Stimulated activated naive CD8-positive, alpha-beta T cell treated with anti-CD3 and anti-CD28 coated beads, Interleukin-15, Interleukin-2, amounts not matched to agents 100 U/mL and 50 U/mL, for 24 hours (primary cell): ENCODE results near the gene SHC4.

Source experiments
- ATAC-seq: fragments of 150-1000 bp; cut with Tn5 transposase; one replicate; pipeline ENCODE4 v1.10.0; 2021
- DNase-seq: peaks from one replicate; pipeline ENCODE4 v3.0.0; 2021

Gene SHC4

GRCh38 chr15:48966595-48967301 lies 3.0 kb upstream of the SHC4 start:
- DNase-seq, result peak; percentile 38
- ATAC-seq, result peak; percentile 93

GRCh38 chr15:48965972-48966371 lies 2.3 kb upstream of the SHC4 start:
- ATAC-seq (peak; percentile 71), DNase-seq (peak; percentile 57)

GRCh38 chr15:48964898-48965297 lies 1.2 kb upstream of the SHC4 start:
- DNase-seq (no peak), ATAC-seq (no peak)

- ATAC-seq (no peak), DNase-seq (peak; percentile 28)
These were observed 826 bp downstream of the SHC4 start for GRCh38 chr15:48962662-48963523.

GRCh38 chr15:48955967-48956366 lies 7.8 kb downstream of the SHC4 start:
- ATAC-seq (no peak), DNase-seq (no peak)

- no peak for DNase-seq
- no peak for ATAC-seq
These were observed 8.3 kb downstream of the SHC4 start for GRCh38 chr15:48955370-48955769.

GRCh38 chr15:48954538-48954937 lies 9.2 kb downstream of the SHC4 start:
- ATAC-seq (no peak), DNase-seq (no peak)

- DNase-seq (no peak), ATAC-seq (no peak)
These were observed 16.9 kb downstream of the SHC4 start for GRCh38 chr15:48946840-48947187.

GRCh38 chr15:48946074-48946839 lies 17.5 kb downstream of the SHC4 start:
- no peak for DNase-seq
- peak; percentile 93 for ATAC-seq

GRCh38 chr15:48945386-48945785 lies 18.3 kb downstream of the SHC4 start:
- ATAC-seq (no peak), DNase-seq (no peak)

GRCh38 chr15:48941904-48942303 lies 21.8 kb downstream of the SHC4 start:
- DNase-seq (no peak), ATAC-seq (no peak)

- ATAC-seq, result peak; percentile 85
- DNase-seq, result no peak
These were observed 23.2 kb downstream of the SHC4 start for GRCh38 chr15:48940508-48940907.

GRCh38 chr15:48939648-48940047 lies 24.1 kb downstream of the SHC4 start:
- no peak for DNase-seq
- no peak for ATAC-seq

GRCh38 chr15:48937886-48938285 lies 25.8 kb downstream of the SHC4 start:
- no peak for ATAC-seq

GRCh38 chr15:48936666-48937065 lies 27.1 kb downstream of the SHC4 start:
- DNase-seq, result no peak
- ATAC-seq, result no peak

More at GRCh38 chr15:48937886-48938285, 25.8 kb downstream of the SHC4 start:
- no peak for DNase-seq

- ATAC-seq (no peak), DNase-seq (no peak)
These were observed 28.5 kb downstream of the SHC4 start for GRCh38 chr15:48935236-48935635.

- ATAC-seq (no peak), DNase-seq (no peak)
These were observed 33.0 kb downstream of the SHC4 start for GRCh38 chr15:48930735-48931134.

- no peak for DNase-seq
- ATAC-seq, result no peak
These were observed 34.1 kb downstream of the SHC4 start for GRCh38 chr15:48929661-48930060.

- DNase-seq, result peak; percentile 70
- peak; percentile 77 for ATAC-seq
These were observed 34.7 kb downstream of the SHC4 start for GRCh38 chr15:48928877-48929538.

GRCh38 chr15:48925714-48926223 lies 38.0 kb downstream of the SHC4 start:
- DNase-seq (peak; percentile 19), ATAC-seq (peak; percentile 48)

- no peak for ATAC-seq
- no peak for DNase-seq
These were observed 39.0 kb downstream of the SHC4 start for GRCh38 chr15:48924528-48925393.
